Uterus (tissue), 4 donors: ENCODE results near the gene CACNA1C. TPM values are rescaled to one million over a fixed set of nuclear protein-coding genes. Genes with fewer than 3 reads are reported as not detected.
A peak's percentile ranks its signal among the peaks of the same experiment; 100 is the strongest.

Experiments
- DNase-seq, 2 donors: peaks; one replicate each; pipeline ENCODE4 v3.0.0-alpha.2; 2019 to 2020
- H3K27ac ChIP-seq, 2 donors: fragments of 200-600 bp; sonication (generic); 1 replicate in 1 of 2; 2 replicates in 1 of 2; pipeline ENCODE4 v1.5.1; 2016 to 2018
- H3K27me3 ChIP-seq, 2 donors: fragments of 200-600 bp; sonication (generic); one replicate each; pipeline ENCODE4 v1.5.1; 2018 to 2019; ENCODE audit warnings: control low read depth in 1 of 2
- H3K36me3 ChIP-seq, 2 donors: fragments of 200-600 bp; sonication (generic); one replicate each; pipeline ENCODE4 v1.5.1; 2019; ENCODE audit warnings: control low read depth in 1 of 2
- H3K4me1 ChIP-seq, 2 donors: fragments of 200-600 bp; sonication (generic); one replicate each; pipeline ENCODE4 v1.5.1; 2018 to 2019; ENCODE audit warnings: control low read depth in 1 of 2
- H3K4me3 ChIP-seq, 2 donors: fragments of 200-600 bp; sonication (generic); 1 replicate in 1 of 2; 2 replicates in 1 of 2; pipeline ENCODE4 v1.5.1; 2018 to 2019; ENCODE audit warnings: mild to moderate bottlenecking in 1 of 2
- H3K9me3 ChIP-seq, 2 donors: fragments of 200-600 bp; sonication (generic); one replicate each; pipeline ENCODE4 v1.5.1; 2019; ENCODE audit warnings: control low read depth in 1 of 2
- CTCF ChIP-seq, 4 experiments: fragments of 200-600 bp in 2 of 4; fragments of 450-650 bp in 2 of 4; sonication (generic) in 2 of 4; IDR thresholded peaks; one replicate each; pipeline ENCODE4 v1.5.1; 2016 to 2019; ENCODE audit warnings: antibody characterized with exemption in 4 of 4, mild to moderate bottlenecking in 2 of 4, moderate library complexity in 1 of 4
- POLR2A ChIP-seq, 2 donors: fragments of 450-650 bp; IDR thresholded peaks; one replicate each; pipeline ENCODE4 v1.6.1; 2016; ENCODE audit warnings: antibody characterized with exemption in 2 of 2, mild to moderate bottlenecking in 1 of 2, moderate library complexity in 1 of 2
- intact Hi-C: fragments of 100-400 bp; cut with DNase I; formaldehyde crosslinking; loops from one replicate; pipeline ENCODE4 v1.15.1; 2023; ENCODE audit warnings: low total_unique reads
- total RNA-seq, 4 donors: library from RNA; depleted of rRNA in 3 of 4; stranded (reverse); fragments of >200 nt in 3 of 4; gene quantifications; one replicate each; pipeline versions ENCODE4 v1.1.0 to v1.2.4, GENCODE V29; 2014 to 2023
- donor health status: DM: yes; HTN: yes; CAD: no.

The CACNA1C gene
- total RNA-seq, 4 donors from 2014 or later, result 15.9 to 121 (median 32.1) TPM

DNA sequence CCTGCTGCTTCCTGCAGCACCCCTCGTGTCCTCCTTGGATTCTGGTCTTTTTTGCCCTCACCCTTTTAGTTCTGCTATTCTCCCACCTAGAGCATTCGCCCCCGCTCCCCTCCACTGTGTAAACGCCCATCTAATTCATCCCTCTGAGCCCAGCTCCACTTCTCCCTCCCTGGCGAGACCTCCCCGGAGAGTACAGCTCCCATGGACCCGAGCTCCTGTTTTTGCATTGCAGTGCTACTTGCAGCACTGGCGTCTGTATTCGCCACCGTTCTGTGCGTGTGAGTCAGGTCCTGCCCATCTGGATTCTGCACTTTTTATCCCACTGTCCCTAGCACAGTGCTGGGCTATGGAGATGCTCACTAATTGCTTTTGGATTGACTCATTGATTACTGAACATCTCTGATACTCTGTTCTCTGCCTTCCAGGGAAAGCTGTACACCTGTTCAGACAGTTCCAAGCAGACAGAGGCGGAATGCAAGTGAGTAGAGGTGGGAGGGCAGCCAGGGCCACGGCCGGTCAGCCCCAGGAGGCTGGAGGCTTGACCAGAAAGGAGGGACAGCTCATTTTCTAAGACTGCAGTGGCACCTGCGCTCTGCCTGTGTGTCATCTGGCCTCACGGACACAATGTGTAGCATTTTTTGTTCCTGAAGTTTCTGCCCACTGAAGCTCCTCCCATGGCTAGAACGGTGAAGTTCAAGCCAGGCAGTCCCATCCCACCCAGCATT is 553.6 kb downstream of the CACNA1C start:
- no peak overlapping the region for H3K4me3 ChIP-seq
- intact Hi-C loops, result no loop called here
- H3K36me3 ChIP-seq, result no peaks in the 10 kb centered on the region
- H3K9me3 ChIP-seq, result no peaks in the 10 kb centered on the region
- H3K4me1 ChIP-seq, result no peaks in the 10 kb centered on the region
- H3K27me3 ChIP-seq, result no peaks in the 10 kb centered on the region
- no peak for TF ChIP-seq POLR2A (IDR thresholded peaks at IDR 0.05)
- TF ChIP-seq CTCF (IDR thresholded peaks at IDR 0.05), result no peak
- DNase-seq, result no peak
- H3K27ac ChIP-seq, result no peak overlapping the region

DNA sequence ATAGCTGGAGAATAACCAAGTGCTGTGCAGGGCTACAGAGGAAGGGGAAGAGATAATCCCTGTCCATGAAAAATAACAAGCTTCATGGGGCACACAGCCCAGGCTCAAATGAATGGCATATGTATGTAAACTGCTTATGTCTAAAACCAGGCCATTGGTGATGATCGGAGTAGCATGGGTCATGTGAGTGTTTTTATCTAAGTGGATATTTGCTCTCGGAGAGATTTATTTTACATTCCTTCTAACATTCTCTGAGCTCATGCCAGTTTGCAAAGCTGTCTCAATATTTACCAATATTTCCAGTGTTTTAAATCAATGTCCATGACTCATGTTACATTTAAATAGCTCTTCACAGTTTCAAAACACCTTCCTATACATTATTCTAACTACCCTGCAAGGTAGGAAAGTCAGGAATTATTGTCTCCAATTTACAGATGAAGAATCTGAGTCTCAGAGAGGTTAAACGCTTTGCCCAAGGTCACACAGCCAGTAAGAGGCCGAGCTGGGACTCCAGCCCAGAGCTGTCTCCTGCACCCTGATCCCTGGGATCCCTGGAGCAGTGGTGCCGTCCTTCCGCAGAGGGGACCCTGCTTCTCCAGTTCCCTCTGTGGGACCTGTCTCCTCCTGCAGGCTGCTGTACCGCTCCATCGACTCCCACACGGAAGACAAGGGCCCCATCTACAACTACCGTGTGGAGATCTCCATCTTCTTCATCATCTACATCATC is 555.3 kb downstream of the CACNA1C start:
- H3K36me3 ChIP-seq, result no peaks in the 10 kb centered on the region
- no peaks in the 10 kb centered on the region for H3K9me3 ChIP-seq
- no peaks in the 10 kb centered on the region for H3K27me3 ChIP-seq
- TF ChIP-seq POLR2A (IDR thresholded peaks at IDR 0.05) (no peak), CTCF (IDR thresholded peaks at IDR 0.05) (no peak)
- intact Hi-C loops, result no loop called here
- H3K4me1 ChIP-seq, result no peaks in the 10 kb centered on the region
- no peak for DNase-seq
- no peak overlapping the region for H3K27ac ChIP-seq
- no peak overlapping the region for H3K4me3 ChIP-seq

DNA sequence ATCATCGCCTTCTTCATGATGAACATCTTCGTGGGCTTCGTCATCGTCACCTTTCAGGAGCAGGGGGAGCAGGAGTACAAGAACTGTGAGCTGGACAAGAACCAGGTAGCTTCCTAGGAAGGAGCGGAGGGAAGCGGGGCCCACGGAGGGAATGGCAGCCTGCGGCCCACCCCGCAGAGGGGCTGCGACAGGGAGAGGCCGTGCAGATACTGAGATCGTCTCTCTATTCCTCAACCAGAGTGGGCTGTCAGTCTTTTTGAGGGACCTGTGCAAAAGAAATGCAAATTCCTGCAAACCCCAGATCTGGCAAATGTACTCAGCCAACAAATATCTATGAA is 555.8 kb downstream of the CACNA1C start:
- H3K4me1 ChIP-seq, result no peaks in the 10 kb centered on the region
- no peak overlapping the region for H3K27ac ChIP-seq
- H3K4me3 ChIP-seq, result no peak overlapping the region
- no peaks in the 10 kb centered on the region for H3K27me3 ChIP-seq
- no peak for DNase-seq
- intact Hi-C loops, result no loop called here
- no peaks in the 10 kb centered on the region for H3K36me3 ChIP-seq
- H3K9me3 ChIP-seq, result no peaks in the 10 kb centered on the region
- TF ChIP-seq POLR2A (IDR thresholded peaks at IDR 0.05), result no peak
- no peak for TF ChIP-seq CTCF (IDR thresholded peaks at IDR 0.05)

DNA sequence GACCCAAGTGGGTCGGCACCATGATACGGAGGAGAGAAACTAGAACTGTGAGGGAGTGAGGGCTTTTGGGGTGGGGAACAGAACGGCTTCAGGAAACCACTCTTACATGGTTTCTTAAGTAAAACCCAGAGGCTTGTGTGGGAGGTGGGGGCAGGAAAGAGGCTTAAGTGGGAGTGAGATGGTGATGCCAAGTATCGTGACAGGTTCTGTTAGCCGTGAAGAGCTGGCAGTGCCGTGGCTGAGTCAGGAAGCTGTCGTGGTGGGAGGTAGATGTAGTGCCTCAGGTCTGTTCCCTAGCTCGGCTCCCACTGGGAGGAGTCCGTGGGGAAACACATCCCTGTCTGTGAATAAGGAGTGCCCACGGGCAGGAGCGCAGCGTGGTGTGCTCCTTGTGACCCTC is 556.2 kb downstream of the CACNA1C start:
- DNase-seq, result no peak
- Histone ChIP-seq H3K27me3 (no peaks in the 10 kb centered on the region), H3K36me3 (no peaks in the 10 kb centered on the region), H3K9me3 (no peaks in the 10 kb centered on the region), H3K4me1 (no peaks in the 10 kb centered on the region), H3K4me3 (no peak overlapping the region), H3K27ac (peak overlapping the region in 1 of 2 donors; percentile 42)
- TF ChIP-seq CTCF (IDR thresholded peaks at IDR 0.05) (no peak), POLR2A (IDR thresholded peaks at IDR 0.05) (no peak)
- intact Hi-C loops, result no loop called here

DNA sequence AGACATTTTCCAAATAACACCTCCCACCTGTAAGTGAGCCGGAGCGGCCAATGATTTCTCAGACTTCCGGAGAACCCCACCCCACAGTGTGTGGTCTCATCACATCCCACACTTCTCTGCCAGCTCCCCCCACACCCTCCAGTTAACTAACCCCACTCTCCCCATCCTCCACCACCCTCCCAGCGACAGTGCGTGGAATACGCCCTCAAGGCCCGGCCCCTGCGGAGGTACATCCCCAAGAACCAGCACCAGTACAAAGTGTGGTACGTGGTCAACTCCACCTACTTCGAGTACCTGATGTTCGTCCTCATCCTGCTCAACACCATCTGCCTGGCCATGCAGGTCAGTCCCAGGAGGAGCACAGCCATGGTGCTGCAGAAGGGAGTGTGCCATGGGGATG is 557.6 kb downstream of the CACNA1C start:
- Histone ChIP-seq H3K4me1 (no peaks in the 10 kb centered on the region), H3K9me3 (no peaks in the 10 kb centered on the region), H3K36me3 (no peaks in the 10 kb centered on the region), H3K27me3 (no peaks in the 10 kb centered on the region), H3K27ac (no peak overlapping the region), H3K4me3 (no peak overlapping the region)
- DNase-seq, result no peak
- TF ChIP-seq CTCF (IDR thresholded peaks at IDR 0.05), result no peak
- no peak for TF ChIP-seq POLR2A (IDR thresholded peaks at IDR 0.05)
- intact Hi-C loops, result no loop called here
